Activated CD8-positive, alpha-beta T cell treated with anti-CD3 and anti-CD28 coated beads, Interleukin-2, amount 10 ng/mL, durations not matched to agents 7 days and 5 days (primary cell): ENCODE results near the gene CAP1. TPM values are rescaled to one million over a fixed set of nuclear protein-coding genes. Genes with fewer than 3 reads are reported as not detected.

Experiments
- ATAC-seq: fragments of 150-1000 bp; cut with Tn5 transposase; one replicate; pipeline ENCODE4 v1.10.0; 2021; ENCODE audit warnings: moderate library complexity
- CTCF ChIA-PET: fragments of 350-600 bp; sonication (Branson Sonifier 250); formaldehyde crosslinking; loops from one replicate; lab custom pipeline; 2021; ENCODE audit warnings: antibody characterized with exemption; lab: Charles Lee
- POLR2A ChIA-PET: fragments of 350-600 bp; sonication (Branson Sonifier 250); formaldehyde crosslinking; loops from one replicate; lab custom pipeline; 2021; ENCODE audit warnings: antibody characterized with exemption; lab: Charles Lee
- DNase-seq: peaks from one replicate; pipeline ENCODE4 v3.0.0-alpha.2; 2020
- H3K27ac Mint-ChIP-seq: one replicate; pipeline ENCODE4 v1.8.0; 2021; ENCODE audit warnings: mild to moderate bottlenecking, mixed read lengths
- H3K27me3 Mint-ChIP-seq: one replicate; pipeline ENCODE4 v1.8.0; 2021; ENCODE audit warnings: low read depth, mixed read lengths
- H3K36me3 Mint-ChIP-seq: one replicate; pipeline ENCODE4 v1.8.0; 2021; ENCODE audit warnings: low read depth, mixed read lengths
- H3K4me1 Mint-ChIP-seq: one replicate; pipeline ENCODE4 v1.8.0; 2021; ENCODE audit warnings: low read depth, mixed read lengths
- H3K4me3 Mint-ChIP-seq: one replicate; pipeline ENCODE4 v1.8.0; 2021; ENCODE audit warnings: mild to moderate bottlenecking, mixed read lengths
- H3K9me3 Mint-ChIP-seq: one replicate; pipeline ENCODE4 v1.8.0; 2022; ENCODE audit warnings: mixed read lengths; ENCODE audit not compliant: insufficient read depth
- total RNA-seq, 2 experiments: library from RNA; stranded (reverse); gene quantifications; one replicate each; pipeline ENCODE4 v1.2.3, GENCODE V29; 2021

CAP1 gene
- total RNA-seq, 2 experiments from 2014 or later = 805 to 847 TPM

DNA sequence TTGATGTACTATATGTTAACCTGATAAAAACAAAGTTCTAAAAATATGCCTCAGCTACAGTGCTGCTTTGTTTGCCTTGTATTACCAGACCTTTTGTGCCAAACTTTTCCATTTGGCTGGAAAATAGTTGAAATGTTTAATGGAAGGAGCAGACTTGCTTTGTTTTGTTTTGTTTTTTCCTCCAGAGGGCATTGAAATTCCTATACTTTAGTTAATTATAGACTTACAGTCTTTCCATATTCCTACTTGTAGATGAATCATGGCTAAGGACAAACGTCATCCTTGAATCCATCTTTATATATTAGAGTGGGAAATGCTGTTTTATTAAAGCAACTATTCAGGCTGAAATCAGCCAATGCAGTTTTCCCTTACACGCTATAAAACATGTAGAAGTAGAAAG is 6.7 kb downstream of the CAP1 start:
- peak overlapping the region; percentile 60 for H3K27ac Mint-ChIP-seq

DNA sequence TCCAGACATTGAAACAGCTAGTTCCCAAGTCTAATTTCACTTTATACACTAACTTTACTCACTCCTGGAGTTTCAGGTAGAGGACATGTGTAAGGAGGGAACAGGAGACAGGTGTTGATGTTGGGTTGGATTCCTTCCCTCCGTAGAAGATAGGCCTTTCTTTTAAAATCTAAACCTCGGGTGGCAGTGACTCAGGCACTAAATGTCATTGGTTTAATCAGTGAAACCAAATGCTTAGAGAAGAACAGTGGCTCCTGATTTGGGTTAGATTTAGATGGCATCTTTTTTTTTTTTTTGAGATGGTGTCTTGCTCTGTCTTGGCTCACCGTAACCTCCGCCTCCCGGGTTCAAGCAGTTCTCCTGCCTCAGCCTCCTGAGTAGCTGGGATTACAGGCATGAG is 7.2 kb downstream of the CAP1 start:
- no peak for ATAC-seq
- H3K36me3 Mint-ChIP-seq = peaks cover 77% of the 10 kb centered on the region
- no peak for DNase-seq
- H3K9me3 Mint-ChIP-seq = no peaks in the 10 kb centered on the region
- ChIA-PET CTCF (no interaction called here), POLR2A (no interaction called here)
- peak overlapping the region; percentile 60 for H3K27ac Mint-ChIP-seq
- H3K27me3 Mint-ChIP-seq = no peaks in the 10 kb centered on the region
- peaks cover 80% of the 10 kb centered on the region for H3K4me1 Mint-ChIP-seq
- peak overlapping the region; percentile 56 for H3K4me3 Mint-ChIP-seq

More for the DNA sequence above, 6.7 kb downstream of the CAP1 start:
- no peaks in the 10 kb centered on the region for H3K27me3 Mint-ChIP-seq
- H3K36me3 Mint-ChIP-seq = peaks cover 79% of the 10 kb centered on the region
- ATAC-seq (no peak), DNase-seq (no peak)
- no peaks in the 10 kb centered on the region for H3K9me3 Mint-ChIP-seq
- CTCF ChIA-PET = interaction anchor here (1.4 kb wide), 1 partner anchor 291 kb away, joined by 4 read pairs; no protein-coding TSS in a partner anchor
- H3K4me3 Mint-ChIP-seq = peak overlapping the region; percentile 56
- POLR2A ChIA-PET = no interaction called here
- H3K4me1 Mint-ChIP-seq = peaks cover 83% of the 10 kb centered on the region

DNA sequence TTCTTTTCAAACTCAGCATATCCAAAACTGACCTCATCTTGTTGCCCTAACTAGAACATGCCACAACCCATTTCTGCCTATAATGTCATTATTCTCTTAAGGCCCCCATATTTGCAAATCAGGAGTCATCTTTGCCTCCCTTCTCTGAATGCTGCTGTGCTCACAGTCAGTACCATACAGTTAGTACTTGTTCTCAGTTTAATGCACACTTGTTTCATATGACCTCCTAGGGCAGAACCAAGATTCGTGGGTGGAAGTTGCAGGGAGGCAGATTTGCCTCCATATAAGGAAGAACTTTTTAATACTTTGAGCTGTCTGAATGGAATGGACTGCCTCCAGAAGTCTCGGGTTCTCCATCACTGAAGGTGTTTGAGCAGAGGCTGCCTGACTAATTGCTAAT is 9.2 kb downstream of the CAP1 start:
- Mint-ChIP-seq H3K27me3 (no peaks in the 10 kb centered on the region), H3K27ac (peak overlapping the region; percentile 79), H3K4me3 (peak overlapping the region; percentile 40), H3K36me3 (peaks cover 75% of the 10 kb centered on the region), H3K4me1 (peaks cover 78% of the 10 kb centered on the region), H3K9me3 (no peaks in the 10 kb centered on the region)
- ChIA-PET CTCF (interaction anchor here (0.6 to 2.2 kb wide), 10 partner anchors 8 to 265 kb away, joined by 3 to 8 read pairs (median 4); no protein-coding TSS in a partner anchor), POLR2A (interaction anchor here (0.7 to 2.6 kb wide), 4 partner anchors 9 to 25 kb away, joined by 3 to 20 read pairs (median 4); partner anchors contain the start of gene CAP1)
- DNase-seq = no peak
- ATAC-seq = peak; percentile 42

DNA sequence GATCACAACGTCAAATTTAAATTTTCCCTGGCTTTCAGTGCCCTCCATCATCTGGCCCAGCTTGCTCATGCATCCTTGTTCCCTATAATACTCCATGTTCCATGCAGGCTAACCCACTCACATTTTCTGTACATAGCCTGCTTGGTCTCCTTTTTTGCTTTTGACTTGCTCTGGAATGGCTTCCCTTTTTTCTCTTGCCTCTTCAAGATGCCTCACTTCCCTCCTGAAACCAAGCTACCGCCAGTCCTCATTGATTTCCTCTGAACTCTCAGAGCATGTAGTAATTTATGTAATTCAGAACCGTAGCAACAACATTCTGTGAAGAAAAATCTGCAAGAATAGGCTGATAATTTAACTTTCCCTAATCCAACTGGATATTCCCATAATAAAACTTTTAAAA is 10.3 kb downstream of the CAP1 start:
- peaks cover 74% of the 10 kb centered on the region for H3K36me3 Mint-ChIP-seq
- no peaks in the 10 kb centered on the region for H3K27me3 Mint-ChIP-seq
- no peak for DNase-seq
- CTCF ChIA-PET = interaction anchor here (0.9 to 2.2 kb wide), 7 partner anchors 9 to 131 kb away, joined by 3 to 9 read pairs (median 6); no protein-coding TSS in a partner anchor
- H3K4me3 Mint-ChIP-seq = no peak overlapping the region
- H3K9me3 Mint-ChIP-seq = no peaks in the 10 kb centered on the region
- POLR2A ChIA-PET = interaction anchor here (0.7 to 2.6 kb wide), 6 partner anchors 9 to 24 kb away, joined by 3 to 20 read pairs (median 4); partner anchors contain the start of gene CAP1
- ATAC-seq = no peak
- peak overlapping the region; percentile 71 for H3K27ac Mint-ChIP-seq
- H3K4me1 Mint-ChIP-seq = peaks cover 78% of the 10 kb centered on the region

DNA sequence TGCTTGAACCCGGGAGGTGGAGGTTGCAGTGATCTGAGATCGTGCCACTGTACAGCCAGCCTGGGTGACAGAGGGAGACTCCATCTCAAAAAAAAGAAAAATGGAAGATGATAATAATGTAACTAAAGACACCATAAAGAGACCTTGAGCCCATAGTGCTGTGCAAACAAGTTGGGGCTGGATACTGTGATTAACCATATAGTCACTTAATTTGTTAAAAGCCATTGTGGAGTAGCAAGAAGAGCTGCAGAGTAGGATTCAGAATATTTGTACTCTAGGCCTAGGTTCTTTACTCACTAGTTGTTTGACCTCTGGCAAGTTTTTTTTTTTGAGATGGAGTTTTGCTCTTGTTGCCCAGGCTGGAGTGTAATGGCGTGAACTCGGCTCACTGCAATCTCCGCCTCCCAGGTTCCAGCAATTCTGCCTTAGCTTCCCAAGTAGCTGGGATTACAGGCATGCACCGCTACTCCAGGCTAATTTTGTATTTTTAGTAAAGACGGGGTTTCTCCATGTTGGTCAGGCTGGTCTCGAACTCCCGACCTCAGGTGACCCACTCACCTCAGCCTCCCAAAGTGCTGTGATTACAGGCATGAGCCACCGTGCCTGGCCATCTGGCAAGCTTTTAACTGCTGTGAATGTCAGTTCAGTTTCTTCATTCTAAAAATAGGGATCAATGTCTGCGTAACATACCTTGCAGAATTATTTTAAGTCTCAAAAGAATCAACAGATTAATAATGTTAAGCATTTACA is 12.8 kb downstream of the CAP1 start:
- ChIA-PET POLR2A (no interaction called here), CTCF (no interaction called here)
- no peak for DNase-seq
- H3K36me3 Mint-ChIP-seq = peaks cover 80% of the 10 kb centered on the region
- H3K27me3 Mint-ChIP-seq = no peaks in the 10 kb centered on the region
- no peak overlapping the region for H3K27ac Mint-ChIP-seq
- H3K9me3 Mint-ChIP-seq = no peaks in the 10 kb centered on the region
- no peak overlapping the region for H3K4me3 Mint-ChIP-seq
- no peak for ATAC-seq
- H3K4me1 Mint-ChIP-seq = peaks cover 81% of the 10 kb centered on the region

DNA sequence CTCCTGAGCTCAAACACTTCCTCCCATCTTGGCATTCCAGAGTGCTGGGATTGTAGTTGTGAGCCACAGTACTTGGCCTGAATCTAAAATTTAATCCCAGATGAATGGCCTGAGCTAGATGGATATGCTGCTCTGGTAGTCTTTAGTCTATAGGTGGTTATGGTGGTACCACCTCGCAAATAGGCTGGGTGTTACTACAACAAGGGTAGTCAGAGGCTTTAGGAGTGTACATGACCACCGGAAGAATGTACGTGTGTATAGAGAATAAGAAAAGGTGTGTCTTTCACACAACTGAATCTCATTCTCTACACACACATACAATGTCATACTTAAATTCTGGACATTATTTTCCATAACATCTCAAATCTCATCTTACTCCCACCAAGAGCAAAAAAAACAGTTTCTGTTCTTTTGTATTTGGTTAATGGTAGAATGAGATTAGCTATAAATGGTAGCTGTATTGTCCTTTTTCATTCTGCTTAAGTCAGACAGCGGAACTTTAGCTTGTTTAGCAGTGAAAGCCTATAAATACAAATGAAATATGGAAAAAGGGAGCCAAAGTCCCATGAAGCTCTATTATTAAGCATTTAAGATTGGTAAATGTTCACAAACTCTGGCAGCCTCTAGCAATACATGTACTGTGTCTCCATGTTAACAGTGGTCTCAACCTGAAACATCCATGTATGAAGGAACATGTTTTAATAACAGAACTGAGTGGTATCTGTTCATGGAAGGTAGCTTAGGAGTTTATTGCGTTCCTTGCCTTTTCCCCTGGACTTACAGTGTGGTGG is 16.2 kb downstream of the CAP1 start:
- CTCF ChIA-PET = interaction anchor here (1.2 to 2.9 kb wide), 5 partner anchors 7 to 137 kb away, joined by 5 to 9 read pairs (median 6); partner anchors contain the start of gene CAP1

DNA sequence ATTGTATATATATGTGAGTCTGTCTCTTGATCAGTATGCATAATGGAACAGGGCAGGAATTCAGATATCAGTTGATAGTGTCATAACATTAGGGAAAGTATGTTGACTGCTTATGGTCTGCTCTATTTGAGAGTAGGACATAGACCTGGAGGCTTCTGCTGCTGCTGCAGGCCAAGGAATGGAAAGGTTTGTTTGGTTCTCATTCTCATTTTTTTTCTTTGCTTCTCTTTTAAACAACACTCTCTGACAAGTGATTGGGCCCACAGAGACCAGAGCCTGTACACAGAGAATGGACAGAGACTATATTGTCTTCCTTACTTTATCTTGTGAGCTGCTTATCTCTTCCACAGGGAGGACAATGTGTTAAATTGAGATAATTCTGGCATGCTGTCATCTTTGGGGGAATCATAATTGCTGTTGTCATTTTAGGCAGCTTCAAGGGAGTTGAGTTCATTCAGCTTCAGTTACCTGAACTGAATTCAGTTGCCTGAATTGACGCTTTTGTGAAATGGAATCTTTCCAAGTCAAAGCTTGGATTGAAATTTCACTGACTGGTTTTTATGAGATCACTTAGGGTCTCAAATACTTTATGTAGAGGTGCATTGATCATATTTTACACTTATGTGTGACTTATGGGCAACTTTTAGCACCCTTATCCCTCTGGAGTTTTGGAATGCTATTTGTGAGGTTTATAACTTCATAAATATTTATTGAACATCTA is 16.9 kb downstream of the CAP1 start:
- ChIA-PET POLR2A (interaction anchor here (1.2 to 4.5 kb wide), 4 partner anchors 11 to 17 kb away, joined by 4 to 47 read pairs (median 8); partner anchors contain the start of gene CAP1), CTCF (interaction anchor here (1.2 to 2.9 kb wide), 7 partner anchors 8 to 281 kb away, joined by 3 to 9 read pairs (median 6); no protein-coding TSS in a partner anchor)
- no peaks in the 10 kb centered on the region for H3K27me3 Mint-ChIP-seq
- H3K27ac Mint-ChIP-seq = peak overlapping the region; percentile 43
- H3K36me3 Mint-ChIP-seq = peaks cover 84% of the 10 kb centered on the region
- no peak overlapping the region for H3K4me3 Mint-ChIP-seq
- DNase-seq (no peak), ATAC-seq (no peak)
- H3K9me3 Mint-ChIP-seq = no peaks in the 10 kb centered on the region
- H3K4me1 Mint-ChIP-seq = peaks cover 85% of the 10 kb centered on the region

More for the DNA sequence above, 16.2 kb downstream of the CAP1 start:
- H3K4me1 Mint-ChIP-seq = peaks cover 86% of the 10 kb centered on the region
- peaks cover 84% of the 10 kb centered on the region for H3K36me3 Mint-ChIP-seq
- H3K9me3 Mint-ChIP-seq = no peaks in the 10 kb centered on the region
- H3K27me3 Mint-ChIP-seq = no peaks in the 10 kb centered on the region
- DNase-seq = no peak
- H3K27ac Mint-ChIP-seq = peak overlapping the region; percentile 76
- POLR2A ChIA-PET = interaction anchor here (1.4 to 2.3 kb wide), 2 partner anchors 10 to 16 kb away, joined by 4 to 12 read pairs; partner anchors contain the start of gene CAP1
- H3K4me3 Mint-ChIP-seq = no peak overlapping the region
- no peak for ATAC-seq

DNA sequence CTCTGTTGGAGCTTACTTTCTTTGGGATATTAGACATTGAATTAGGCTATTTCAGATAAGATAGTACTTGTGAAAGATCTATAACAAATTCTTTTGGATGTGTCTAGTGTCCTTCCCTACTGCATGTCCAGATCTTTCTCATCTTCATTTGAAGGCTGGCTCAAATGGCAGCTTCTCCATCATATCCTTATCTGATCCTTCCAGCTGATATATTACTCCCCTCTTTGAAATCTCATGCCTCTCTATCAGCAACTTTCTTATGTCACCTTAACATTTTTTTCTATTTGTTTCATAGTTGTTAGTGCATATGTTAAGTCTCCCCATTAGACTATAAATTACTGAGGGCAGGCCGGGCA is 17.5 kb downstream of the CAP1 start:
- DNase-seq (no peak), ATAC-seq (no peak)
- no peaks in the 10 kb centered on the region for H3K27me3 Mint-ChIP-seq
- no peaks in the 10 kb centered on the region for H3K9me3 Mint-ChIP-seq
- ChIA-PET CTCF (interaction anchor here (1.2 to 2.9 kb wide), 7 partner anchors 8 to 281 kb away, joined by 3 to 9 read pairs (median 6); no protein-coding TSS in a partner anchor), POLR2A (interaction anchor here (1.2 to 4.5 kb wide), 2 partner anchors 13 to 17 kb away, joined by 4 to 47 read pairs; partner anchors contain the start of gene CAP1)
- H3K36me3 Mint-ChIP-seq = peaks cover 84% of the 10 kb centered on the region
- H3K4me1 Mint-ChIP-seq = peaks cover 81% of the 10 kb centered on the region
- peak overlapping the region; percentile 67 for H3K4me3 Mint-ChIP-seq
- peak overlapping the region; percentile 88 for H3K27ac Mint-ChIP-seq

DNA sequence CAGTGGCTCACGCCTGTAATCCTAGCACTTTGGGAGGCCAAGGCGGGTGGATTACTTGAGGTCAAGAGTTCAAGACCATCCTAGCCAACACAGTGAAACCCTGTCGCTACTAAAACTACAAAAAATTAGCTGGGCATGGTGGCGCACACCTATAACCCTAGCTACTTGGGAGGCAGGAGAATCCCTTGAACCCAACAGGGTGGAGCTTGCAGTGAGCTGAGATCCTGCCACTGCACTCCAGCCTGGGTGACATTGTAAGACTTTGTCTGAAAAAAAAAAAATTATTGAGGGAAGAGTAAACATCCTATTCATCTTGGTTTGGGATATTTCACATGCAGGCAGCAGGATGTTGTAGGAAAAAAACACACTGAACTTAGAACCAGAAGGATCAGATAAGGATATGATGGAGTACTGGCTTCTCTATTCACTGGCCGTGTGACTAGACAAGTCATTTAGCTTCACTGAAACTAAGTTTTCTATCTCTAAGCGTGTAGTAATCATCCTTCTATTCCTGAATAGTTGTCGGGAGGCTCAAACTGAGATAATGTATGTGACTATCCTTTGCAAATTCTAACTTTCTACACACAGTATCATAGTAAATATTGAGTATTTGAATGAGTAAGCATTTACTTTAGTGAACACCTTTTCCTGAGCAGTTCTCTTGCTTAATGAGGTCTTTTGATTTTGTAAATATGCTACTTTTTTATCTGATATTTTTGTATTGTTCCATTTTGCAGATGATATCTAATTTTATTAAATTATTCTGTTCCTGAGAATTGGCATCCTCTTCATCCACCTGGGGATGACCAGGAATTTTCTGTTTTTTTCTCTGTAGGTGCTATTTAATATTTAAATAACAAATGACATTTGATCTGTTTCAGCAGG is 18.2 kb downstream of the CAP1 start:
- Mint-ChIP-seq H3K36me3 (peaks cover 83% of the 10 kb centered on the region), H3K4me1 (peaks cover 83% of the 10 kb centered on the region), H3K4me3 (peak overlapping the region; percentile 67), H3K27me3 (no peaks in the 10 kb centered on the region), H3K27ac (peak overlapping the region; percentile 90), H3K9me3 (no peaks in the 10 kb centered on the region)
- ChIA-PET CTCF (interaction anchor here (1.2 to 2.9 kb wide), 6 partner anchors 9 to 280 kb away, joined by 3 to 9 read pairs (median 6); no protein-coding TSS in a partner anchor), POLR2A (interaction anchor here (1.2 to 4.5 kb wide), 2 partner anchors 14 to 18 kb away, joined by 4 to 47 read pairs; partner anchors contain the start of gene CAP1)
- DNase-seq (no peak), ATAC-seq (peak; percentile 3)
